Calu3 (cell line): Measurements from ENCODE around the gene SMIM43. TPM values are rescaled to one million over a fixed set of nuclear protein-coding genes. Genes with fewer than 3 reads are reported as not detected.

Source experiments
- BruUV-seq: library from RNA; stranded (reverse); fragments of 400-500 nt; replicated peaks from 2 replicates; lab custom pipeline; 2021; lab: Mats Ljungman, UMichigan
- CTCF ChIA-PET: fragments of 300-600 bp; sonication (Branson Sonifier 250); formaldehyde crosslinking; loops from one replicate; lab custom pipeline; 2022; ENCODE audit warnings: antibody characterized with exemption; lab: Charles Lee
- DNase-seq: peaks from one replicate; pipeline ENCODE4 v3.0.0; 2022
- H3K27ac Mint-ChIP-seq: one replicate; pipeline ENCODE4 v1.8.0; 2022; ENCODE audit warnings: mixed read lengths; ENCODE audit not compliant: unreplicated experiment
- H3K27me3 Mint-ChIP-seq: one replicate; pipeline ENCODE4 v1.8.0; 2022; ENCODE audit warnings: mixed read lengths; ENCODE audit not compliant: unreplicated experiment
- H3K36me3 Mint-ChIP-seq: one replicate; pipeline ENCODE4 v1.8.0; 2022; ENCODE audit warnings: mild to moderate bottlenecking, moderate library complexity, mixed read lengths; ENCODE audit not compliant: insufficient read depth, unreplicated experiment
- H3K4me1 Mint-ChIP-seq: one replicate; pipeline ENCODE4 v1.8.0; 2022; ENCODE audit warnings: mild to moderate bottlenecking, low read depth, mixed read lengths; ENCODE audit not compliant: unreplicated experiment
- H3K4me3 Mint-ChIP-seq: one replicate; pipeline ENCODE4 v1.8.0; 2022; ENCODE audit warnings: mild to moderate bottlenecking, low read depth, moderate library complexity, mixed read lengths; ENCODE audit not compliant: unreplicated experiment
- H3K9me3 Mint-ChIP-seq: one replicate; pipeline ENCODE4 v1.8.0; 2022; ENCODE audit warnings: low read depth, mixed read lengths; ENCODE audit not compliant: unreplicated experiment
- CTCF ChIP-seq: fragments of 200-600 bp; IDR thresholded peaks from one replicate; pipeline ENCODE4 v1.8.0; 2022; ENCODE audit warnings: antibody characterized with exemption; ENCODE audit not compliant: unreplicated experiment
- intact Hi-C: fragments of 100-400 bp; cut with micrococcal nuclease; formaldehyde crosslinking; loops from one replicate; pipeline ENCODE4 v1.10.0; 2022; ENCODE audit not compliant: unreplicated experiment
- total RNA-seq: library from RNA; stranded (reverse); gene quantifications from 2 replicates; pipeline ENCODE4 v1.2.3, GENCODE V29; 2022

The SMIM43 gene
- total RNA-seq, 1 experiment from 2014 or later, result not detected

GRCh38 chr4:121788896-121789295 lies 23.9 kb upstream of the SMIM43 start:
- no peaks in the 10 kb centered on the region for H3K9me3 Mint-ChIP-seq
- no TSS peak for BruUV-seq

GRCh38 chr4:121786221-121786620 lies 21.3 kb upstream of the SMIM43 start:
- H3K36me3 Mint-ChIP-seq, result no peaks in the 10 kb centered on the region
- no peak for DNase-seq
- no peaks in the 10 kb centered on the region for H3K9me3 Mint-ChIP-seq
- CTCF ChIA-PET, result no interaction called here
- H3K4me1 Mint-ChIP-seq, result peaks cover 31% of the 10 kb centered on the region
- intact Hi-C loops, result no loop called here
- H3K27me3 Mint-ChIP-seq, result no peaks in the 10 kb centered on the region
- TF ChIP-seq CTCF, result no peak
- no peak overlapping the region for H3K4me3 Mint-ChIP-seq
- H3K27ac Mint-ChIP-seq, result no peak overlapping the region
- no TSS peak for BruUV-seq

More at GRCh38 chr4:121788896-121789295, 23.9 kb upstream of the SMIM43 start:
- H3K27ac Mint-ChIP-seq, result no peak overlapping the region
- no peaks in the 10 kb centered on the region for H3K27me3 Mint-ChIP-seq
- no peak overlapping the region for H3K4me3 Mint-ChIP-seq
- no peaks in the 10 kb centered on the region for H3K36me3 Mint-ChIP-seq
- intact Hi-C loops, result no loop called here
- CTCF ChIA-PET, result no interaction called here
- no peak for DNase-seq
- TF ChIP-seq CTCF, result no peak
- peaks cover 31% of the 10 kb centered on the region for H3K4me1 Mint-ChIP-seq

- Mint-ChIP-seq H3K4me1 (peaks cover 27% of the 10 kb centered on the region), H3K27me3 (no peaks in the 10 kb centered on the region), H3K4me3 (no peak overlapping the region), H3K9me3 (no peaks in the 10 kb centered on the region), H3K27ac (no peak overlapping the region), H3K36me3 (no peaks in the 10 kb centered on the region)
- TF ChIP-seq CTCF, result no peak
- CTCF ChIA-PET, result no interaction called here
- intact Hi-C loops, result no loop called here
- no peak for DNase-seq
- BruUV-seq, result no TSS peak
These were observed 20.5 kb upstream of the SMIM43 start for GRCh38 chr4:121785479-121785878.

GRCh38 chr4:121784975-121785374 lies 20.0 kb upstream of the SMIM43 start:
- BruUV-seq, result no TSS peak
- Mint-ChIP-seq H3K27me3 (no peaks in the 10 kb centered on the region), H3K9me3 (no peaks in the 10 kb centered on the region), H3K27ac (no peak overlapping the region), H3K36me3 (no peaks in the 10 kb centered on the region), H3K4me3 (no peak overlapping the region), H3K4me1 (peaks cover 23% of the 10 kb centered on the region)
- intact Hi-C loops, result no loop called here
- CTCF ChIA-PET, result interaction anchor here (1.1 kb wide), 1 partner anchor 89 kb away, joined by 3 read pairs; no protein-coding TSS in a partner anchor
- peak; percentile 49 for DNase-seq
- no peak for TF ChIP-seq CTCF
